NB4 (cell line): ENCODE measurements around the gene STRAP.

Experiments used
- CTCF ChIP-seq: IDR thresholded peaks from one replicate; pipeline ENCODE4 v1.5.1; 2012; ENCODE audit warnings: low read depth, low read length
- MAX ChIP-seq: IDR thresholded peaks from 2 replicates; pipeline ENCODE4 v1.6.1; 2011; ENCODE audit warnings: low read depth, low read length
- POLR2A ChIP-seq: IDR thresholded peaks from 2 replicates; pipeline ENCODE4 v1.6.1; 2011; ENCODE audit warnings: mild to moderate bottlenecking; ENCODE audit not compliant: insufficient read length; ENCODE audit errors: extremely low read depth

GRCh38 chr12:15862840-15863239 is 19.3 kb upstream of the STRAP start:
- TF ChIP-seq CTCF (no peak), MAX (no peak), POLR2A (no peak)
